MCF 10A (cell line): ENCODE results near the gene SELENOP. TPM values are rescaled to one million over a fixed set of nuclear protein-coding genes. Genes with fewer than 3 reads are reported as not detected.

Experiments
- BruUV-seq: library from RNA; stranded (reverse); fragments of 400-500 nt; replicated peaks from 2 replicates; lab custom pipeline; 2021; lab: Mats Ljungman, UMichigan
- CTCF ChIA-PET: fragments of 300-600 bp; sonication (Branson Sonifier 250); formaldehyde crosslinking; extraction: SDS; loops from one replicate; lab custom pipeline; 2021; ENCODE audit warnings: antibody characterized with exemption, inconsistent platforms; lab: Yijun Ruan, JAX
- POLR2A ChIA-PET: fragments of 300-600, 350-650 bp; sonication (Branson Sonifier 250); formaldehyde crosslinking; extraction: SDS; loops from one replicate; lab custom pipeline; 2020; ENCODE audit warnings: antibody characterized with exemption, inconsistent platforms; lab: Yijun Ruan, JAX
- DNase-seq: peaks from one replicate; pipeline ENCODE4 v3.0.0-alpha.2; 2018; ENCODE audit not compliant: unreplicated experiment
- H3K27ac Mint-ChIP-seq: one replicate; pipeline ENCODE4 v1.8.0; 2022; ENCODE audit warnings: mild to moderate bottlenecking, low read depth, mixed read lengths; ENCODE audit not compliant: unreplicated experiment
- H3K27me3 Mint-ChIP-seq: one replicate; pipeline ENCODE4 v1.8.0; 2022; ENCODE audit warnings: mixed read lengths; ENCODE audit not compliant: insufficient read depth, unreplicated experiment
- H3K36me3 Mint-ChIP-seq: one replicate; pipeline ENCODE4 v1.8.0; 2022; ENCODE audit warnings: mild to moderate bottlenecking, moderate library complexity, mixed read lengths; ENCODE audit not compliant: insufficient read depth, unreplicated experiment
- H3K4me1 Mint-ChIP-seq: one replicate; pipeline ENCODE4 v1.8.0; 2022; ENCODE audit warnings: mixed read lengths; ENCODE audit not compliant: insufficient read depth, unreplicated experiment
- H3K4me3 Mint-ChIP-seq: one replicate; pipeline ENCODE4 v1.8.0; 2022; ENCODE audit warnings: mild to moderate bottlenecking, moderate library complexity, mixed read lengths; ENCODE audit not compliant: unreplicated experiment
- H3K9me3 Mint-ChIP-seq: one replicate; pipeline ENCODE4 v1.8.0; 2022; ENCODE audit warnings: mixed read lengths; ENCODE audit not compliant: unreplicated experiment
- intact Hi-C: fragments of 100-400 bp; cut with micrococcal nuclease; formaldehyde crosslinking; loops from 2 replicates; pipeline ENCODE4 v1.14.1; 2022
- total RNA-seq: library from RNA; stranded (reverse); gene quantifications from 2 replicates; pipeline ENCODE4 v1.2.3, GENCODE V29; 2022
- TF ChIP-seq, protein P1 (sequence below): fragments of 200-600 bp; IDR thresholded peaks from one replicate; pipeline ENCODE4 v1.8.0; 2022; ENCODE audit warnings: antibody characterized with exemption, mild to moderate bottlenecking; ENCODE audit not compliant: unreplicated experiment

SELENOP gene
- total RNA-seq, 1 experiment from 2014 or later = 8.3 TPM

- Mint-ChIP-seq H3K4me1 (peaks cover 5% of the 10 kb centered on the region), H3K4me3 (no peak overlapping the region), H3K36me3 (no peaks in the 10 kb centered on the region), H3K9me3 (no peaks in the 10 kb centered on the region), H3K27me3 (no peaks in the 10 kb centered on the region), H3K27ac (no peak overlapping the region)
- intact Hi-C loops = no loop called here
- BruUV-seq = no TSS peak
- TF ChIP-seq, protein P1, sequence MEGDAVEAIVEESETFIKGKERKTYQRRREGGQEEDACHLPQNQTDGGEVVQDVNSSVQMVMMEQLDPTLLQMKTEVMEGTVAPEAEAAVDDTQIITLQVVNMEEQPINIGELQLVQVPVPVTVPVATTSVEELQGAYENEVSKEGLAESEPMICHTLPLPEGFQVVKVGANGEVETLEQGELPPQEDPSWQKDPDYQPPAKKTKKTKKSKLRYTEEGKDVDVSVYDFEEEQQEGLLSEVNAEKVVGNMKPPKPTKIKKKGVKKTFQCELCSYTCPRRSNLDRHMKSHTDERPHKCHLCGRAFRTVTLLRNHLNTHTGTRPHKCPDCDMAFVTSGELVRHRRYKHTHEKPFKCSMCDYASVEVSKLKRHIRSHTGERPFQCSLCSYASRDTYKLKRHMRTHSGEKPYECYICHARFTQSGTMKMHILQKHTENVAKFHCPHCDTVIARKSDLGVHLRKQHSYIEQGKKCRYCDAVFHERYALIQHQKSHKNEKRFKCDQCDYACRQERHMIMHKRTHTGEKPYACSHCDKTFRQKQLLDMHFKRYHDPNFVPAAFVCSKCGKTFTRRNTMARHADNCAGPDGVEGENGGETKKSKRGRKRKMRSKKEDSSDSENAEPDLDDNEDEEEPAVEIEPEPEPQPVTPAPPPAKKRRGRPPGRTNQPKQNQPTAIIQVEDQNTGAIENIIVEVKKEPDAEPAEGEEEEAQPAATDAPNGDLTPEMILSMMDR = no peak
- CTCF ChIA-PET = interaction anchor here (0.6 kb wide), 2 partner anchors 693 to 1046 kb away, joined by 3 to 4 read pairs; no protein-coding TSS in a partner anchor
- POLR2A ChIA-PET = interaction anchor here (1.6 kb wide), 1 partner anchor 26 kb away, joined by 3 read pairs; no protein-coding TSS in a partner anchor
- DNase-seq = no peak
Measured at GRCh38 chr5:42750507-42750906, 61.2 kb downstream of the SELENOP start.

Other genes starting within 250 kb of the SELENOP start
- gene CCDC152, start 55.1 kb downstream of the SELENOP start, total RNA-seq = not detected in 2 replicates
- gene ANXA2R, start 228.4 kb upstream of the SELENOP start, total RNA-seq = 0.98 and 1.3 TPM in 2 replicates